ENCODE results near the gene GNB5.
"Not testable (repeated sequence)": the region's sequence is repeated elsewhere in the genome, so short reads cannot be mapped to it uniquely, and the experiment has no call there.

Gene GNB5

DNA sequence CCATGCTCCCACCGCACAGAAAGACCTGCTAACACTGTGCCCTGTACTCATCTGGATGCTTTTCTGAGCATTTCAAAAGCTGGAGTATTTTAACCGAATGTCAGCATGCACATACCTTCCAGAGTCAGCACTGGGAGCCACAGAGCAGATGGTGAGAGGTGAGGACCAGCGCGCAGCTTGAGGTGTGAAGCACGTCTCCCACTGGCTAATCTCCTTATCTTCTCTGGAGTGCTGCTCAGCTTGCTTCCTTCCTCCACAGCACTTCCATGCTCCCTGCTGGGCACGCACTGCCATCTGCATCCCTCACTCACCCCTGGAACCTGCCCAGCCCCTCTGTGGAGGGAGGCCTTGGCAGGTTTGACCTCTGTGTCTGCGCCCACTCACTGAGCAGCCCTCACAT lies at the start of gene GNB5:
TSS of gene GNB5 (minus strand) at position 186 of the 400 bp plus-strand sequence. CDS start 6,716 bp downstream, outside the sequence.
- no peak for DNase-seq

DNA sequence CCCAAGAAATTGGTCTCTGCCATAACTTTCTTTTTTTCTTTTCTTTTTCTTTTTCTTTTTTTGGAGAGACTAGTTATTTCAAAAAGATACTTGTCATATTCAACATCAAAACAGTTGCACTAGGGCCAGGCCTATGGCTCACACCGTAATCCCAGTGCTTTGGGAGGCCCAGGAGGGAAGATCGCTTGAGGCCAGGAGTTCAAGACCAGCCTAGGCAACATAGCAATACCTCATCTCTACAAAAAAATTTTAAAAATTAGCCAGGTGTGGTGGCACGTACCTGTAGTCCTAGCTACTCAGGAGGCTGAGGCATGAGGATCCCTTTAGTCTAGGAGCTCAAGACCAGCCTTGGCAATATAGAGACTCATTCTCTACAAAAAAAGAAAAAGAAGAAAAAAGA lies 49.0 kb upstream of the GNB5 start:
- no peak for DNase-seq

DNA sequence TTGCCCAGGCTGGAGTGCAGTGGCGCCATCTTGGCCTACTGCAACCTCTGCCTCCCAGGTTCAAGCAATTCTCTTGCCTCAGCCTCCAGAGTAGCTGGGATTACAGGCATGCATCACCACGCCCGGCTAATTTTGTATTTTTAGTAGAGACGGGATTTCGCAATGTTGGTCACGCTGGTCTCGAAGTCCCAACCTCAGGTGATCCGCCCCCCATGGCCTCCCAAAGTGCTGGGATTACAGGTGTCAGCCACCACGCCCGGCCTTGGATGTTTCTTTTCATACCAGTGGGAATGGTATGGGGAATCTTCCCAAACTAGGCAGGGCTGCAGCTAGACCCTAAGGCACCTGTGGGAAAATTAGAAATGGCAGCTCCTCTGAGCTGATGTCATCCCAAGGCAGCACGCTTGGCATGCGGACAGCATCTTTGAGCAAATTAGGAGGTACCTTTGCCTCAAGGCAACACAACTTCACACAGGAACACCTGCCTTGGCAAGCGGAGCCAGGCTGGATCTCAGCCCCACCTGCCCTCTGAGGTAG lies 47.9 kb upstream of the GNB5 start:
- DNase-seq, result not testable (repeated sequence)

DNA sequence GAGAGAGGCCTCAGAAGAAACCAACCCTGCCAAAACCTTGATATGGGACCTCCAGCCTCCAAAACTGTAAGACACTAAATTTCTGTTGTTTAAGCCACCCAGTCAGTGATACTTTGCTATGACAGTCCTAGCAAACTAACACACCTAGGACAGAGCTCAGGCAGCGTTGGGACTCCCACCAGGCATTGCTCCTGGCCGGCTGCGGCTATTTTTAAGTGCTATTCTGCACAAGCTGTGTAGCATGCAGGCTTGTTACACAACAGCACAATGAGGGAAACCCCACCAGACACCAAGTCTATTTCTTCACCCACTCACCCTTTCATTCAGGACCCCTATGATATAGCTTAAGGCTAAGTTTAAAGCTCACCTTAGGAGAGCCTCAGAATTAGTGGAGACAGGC lies 47.0 kb upstream of the GNB5 start:
- DNase-seq, result no peak

DNA sequence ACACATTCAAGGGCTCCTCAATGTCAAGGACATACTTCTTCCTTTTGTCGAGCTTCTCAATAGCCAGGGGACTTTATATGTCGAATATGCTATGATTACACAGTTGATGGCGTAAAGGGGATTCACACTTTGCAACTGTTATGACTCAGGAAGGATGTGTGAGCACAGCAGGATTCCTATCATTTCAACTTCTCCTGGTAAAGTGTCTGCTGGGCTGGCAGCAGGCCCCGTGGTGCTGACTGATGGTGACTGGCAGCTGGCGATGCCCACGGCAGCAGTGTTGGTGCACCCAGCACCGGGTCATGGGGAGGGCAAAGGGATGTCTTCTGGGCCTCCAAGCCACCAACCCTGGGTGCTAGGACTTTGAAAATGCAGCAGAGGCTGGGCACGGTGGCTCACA lies 44.8 kb upstream of the GNB5 start:
- DNase-seq, result no peak

DNA sequence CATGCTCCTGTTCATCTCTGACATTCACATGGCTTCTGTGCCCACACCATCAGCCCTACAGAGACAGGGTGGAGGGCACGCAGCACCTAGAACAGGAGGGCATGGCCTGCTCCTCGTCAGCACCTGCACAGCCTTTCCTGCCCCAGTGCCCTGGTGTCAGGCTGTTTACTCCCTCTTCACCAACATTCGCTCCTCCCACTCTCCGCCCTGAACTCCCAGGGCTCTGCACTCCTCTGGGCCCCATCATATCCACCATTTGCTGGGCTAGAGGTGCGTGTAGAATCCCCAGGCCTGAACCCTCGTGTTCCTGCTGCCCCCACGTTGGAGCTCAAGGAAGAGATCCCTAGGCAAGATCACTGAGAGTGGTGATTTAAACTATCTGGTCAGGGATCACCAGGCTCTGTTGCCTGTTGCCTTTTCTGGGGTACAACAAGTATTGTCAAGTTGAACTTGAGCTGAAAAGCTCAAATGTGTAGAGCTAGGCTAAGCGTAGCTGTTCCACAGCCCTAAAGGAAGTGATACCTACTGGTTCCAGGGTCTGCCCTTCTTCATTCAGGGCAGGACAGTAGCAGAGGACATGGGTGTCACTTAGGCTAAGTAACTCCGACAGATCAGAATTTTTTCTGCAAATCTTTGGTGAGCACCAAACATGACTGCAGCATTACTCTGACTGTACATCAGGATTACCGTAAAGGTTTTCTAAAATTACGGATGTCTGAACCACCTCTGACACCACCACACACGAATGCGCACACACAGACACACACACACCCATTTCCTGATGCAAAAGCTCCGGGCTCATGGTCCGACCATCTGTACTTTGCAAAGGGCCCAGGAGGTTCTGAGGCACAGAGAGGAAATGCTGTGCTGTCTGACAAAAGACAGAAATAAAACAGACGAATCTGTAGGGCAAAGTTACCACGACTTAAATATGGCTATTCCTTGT lies 43.7 kb upstream of the GNB5 start:
- no peak for DNase-seq

DNA sequence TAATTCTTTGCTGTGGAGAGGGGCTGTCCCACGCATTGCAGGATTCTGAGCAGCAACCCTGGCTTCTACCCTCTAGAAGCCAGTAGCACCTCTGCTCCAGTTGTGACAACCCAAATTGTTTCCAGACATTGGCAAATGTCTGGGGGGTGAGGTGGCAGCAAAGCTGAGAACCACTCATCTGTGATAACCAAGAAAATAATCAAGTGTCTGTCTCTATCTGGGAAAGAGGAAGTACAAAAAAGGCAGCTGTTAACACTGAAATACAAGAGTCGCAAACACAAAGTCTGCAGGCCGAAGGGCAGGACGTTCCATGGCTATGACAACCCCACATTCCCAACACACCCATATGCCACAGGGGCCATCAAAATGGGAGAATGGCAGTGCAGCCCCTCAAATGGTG lies 42.2 kb upstream of the GNB5 start:
- no peak for DNase-seq

DNA sequence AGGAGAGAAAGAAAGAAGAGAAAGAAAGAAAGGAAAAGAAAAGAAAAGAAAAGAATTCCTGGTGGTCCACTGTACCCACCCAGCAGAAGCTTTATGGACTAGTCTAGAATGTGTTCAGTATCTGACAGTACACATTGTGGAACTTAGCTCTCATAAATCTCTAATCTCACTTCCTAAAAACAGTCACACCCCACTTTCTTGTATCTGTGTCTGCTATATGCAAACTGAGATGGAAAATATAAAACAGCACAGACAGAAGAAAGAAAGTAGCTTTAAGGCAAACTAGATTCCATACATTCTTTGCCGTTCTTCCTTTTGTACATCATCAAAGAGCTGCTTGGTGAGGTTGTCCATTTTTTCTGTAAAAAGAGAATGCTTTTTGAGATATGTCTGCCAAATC lies 41.1 kb upstream of the GNB5 start:
- no peak for DNase-seq

DNA sequence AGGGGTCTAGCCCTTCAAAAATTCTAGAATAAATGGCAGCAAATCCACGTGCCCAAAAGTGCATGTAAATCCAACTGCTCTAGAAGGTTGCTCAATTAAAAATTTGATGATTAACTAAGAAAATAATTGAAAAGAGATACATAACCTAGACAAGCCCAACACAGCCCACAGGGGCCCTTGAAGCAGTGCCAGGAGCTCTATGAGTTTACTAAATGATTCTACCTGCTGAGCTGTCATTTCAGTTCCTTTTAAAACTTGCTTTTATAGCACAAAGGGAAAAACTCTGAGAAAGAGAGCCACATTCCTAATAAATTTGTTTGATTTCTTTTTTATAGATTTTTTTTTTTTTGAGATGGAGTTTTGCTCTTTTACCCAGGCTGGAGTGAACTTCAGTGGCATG lies 38.9 kb upstream of the GNB5 start:
- DNase-seq, result no peak

DNA sequence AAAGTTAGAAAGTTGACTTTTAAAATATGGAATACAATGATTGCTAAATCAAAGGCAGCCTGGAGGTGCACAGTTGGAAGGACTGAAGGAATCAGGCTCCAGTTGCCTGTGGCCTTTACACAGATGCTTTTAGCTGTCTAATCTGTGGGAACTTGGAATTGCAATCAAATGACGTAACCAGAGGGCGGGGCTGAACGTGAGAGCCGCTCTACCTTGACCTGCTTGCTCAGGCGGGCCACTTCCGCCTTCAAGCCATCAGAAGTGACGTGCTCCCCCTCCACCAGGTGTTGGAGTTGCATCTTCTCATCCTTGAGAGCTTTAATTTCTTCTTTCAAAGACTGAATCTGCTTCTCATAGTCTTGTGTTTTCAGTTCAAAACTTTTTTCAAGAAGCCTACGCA lies 37.7 kb upstream of the GNB5 start:
- no peak for DNase-seq

DNA sequence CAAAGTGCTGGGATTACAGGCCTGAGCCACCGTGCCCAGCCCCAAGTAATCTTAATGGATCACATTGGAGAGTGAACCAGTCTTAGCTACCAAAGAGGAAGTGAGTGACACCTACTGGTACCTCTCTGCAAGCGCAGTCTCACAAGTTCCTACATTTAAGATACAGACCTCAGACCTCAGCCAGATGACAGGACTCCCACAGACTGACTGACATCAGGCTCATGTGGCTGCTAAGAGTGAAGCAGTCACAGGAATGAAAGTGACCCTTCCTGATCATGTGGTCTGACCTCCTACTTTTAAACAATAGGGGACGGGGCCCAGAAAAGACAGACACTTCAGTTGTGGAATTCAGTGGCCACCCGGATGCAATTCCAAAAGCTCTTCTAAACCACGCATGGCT lies 36.3 kb upstream of the GNB5 start:
- DNase-seq, result peak; percentile 65

DNA sequence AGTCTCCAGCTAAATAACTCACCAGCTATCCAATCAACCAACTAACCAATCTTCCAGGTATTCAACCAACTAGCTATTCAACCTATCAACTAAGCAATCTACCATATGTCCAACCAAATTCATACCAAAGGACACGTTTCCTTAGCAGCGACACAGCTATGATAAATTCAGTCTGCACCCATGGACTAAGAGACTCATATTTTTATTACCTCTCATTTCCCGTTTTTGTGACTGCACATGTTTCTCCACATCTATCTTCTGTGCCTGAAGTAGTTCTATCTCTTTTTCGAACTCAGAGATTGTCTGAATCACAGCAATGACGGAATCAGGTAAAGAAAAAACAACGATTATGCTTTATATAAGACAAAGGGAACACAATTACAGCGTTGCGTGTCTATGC lies 34.0 kb upstream of the GNB5 start:
- no peak for DNase-seq

DNA sequence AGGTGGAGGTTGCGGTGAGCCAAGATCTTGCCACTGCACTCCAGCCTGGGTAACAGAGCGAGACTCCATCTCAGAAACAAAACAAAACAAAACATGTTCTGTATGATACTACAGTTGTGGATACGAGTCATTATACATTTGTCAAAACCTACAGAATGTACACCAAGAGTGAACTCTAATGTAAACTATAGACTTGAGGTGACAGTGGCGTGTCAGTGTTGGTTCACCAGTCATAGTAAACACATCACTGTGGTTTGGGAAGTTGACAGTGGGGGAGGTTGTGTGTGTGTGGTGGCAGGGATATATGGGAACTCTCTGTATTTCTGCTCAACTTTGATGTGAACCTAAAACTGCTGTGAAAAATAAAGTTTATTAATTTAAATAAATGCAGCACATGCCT lies 33.0 kb upstream of the GNB5 start:
- no peak for DNase-seq

DNA sequence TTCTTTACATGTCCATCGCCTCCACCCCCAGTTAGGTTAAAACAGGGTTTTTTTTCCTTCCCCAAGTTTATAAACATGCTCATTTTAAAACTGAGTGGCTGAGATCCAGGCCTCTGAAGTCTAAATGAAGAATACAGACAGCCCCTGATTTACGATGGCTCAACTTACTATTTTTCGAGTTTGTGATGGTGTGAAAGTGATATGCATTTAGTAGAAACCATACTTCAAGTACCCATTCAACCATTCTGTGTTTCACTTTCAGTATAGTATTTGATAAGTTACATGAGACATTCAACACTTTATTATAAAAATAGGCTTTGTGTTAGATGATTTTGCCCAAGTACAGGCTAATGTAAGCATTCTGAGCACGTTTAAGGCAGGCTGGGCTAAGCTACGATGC lies 30.5 kb upstream of the GNB5 start:
- no peak for DNase-seq

DNA sequence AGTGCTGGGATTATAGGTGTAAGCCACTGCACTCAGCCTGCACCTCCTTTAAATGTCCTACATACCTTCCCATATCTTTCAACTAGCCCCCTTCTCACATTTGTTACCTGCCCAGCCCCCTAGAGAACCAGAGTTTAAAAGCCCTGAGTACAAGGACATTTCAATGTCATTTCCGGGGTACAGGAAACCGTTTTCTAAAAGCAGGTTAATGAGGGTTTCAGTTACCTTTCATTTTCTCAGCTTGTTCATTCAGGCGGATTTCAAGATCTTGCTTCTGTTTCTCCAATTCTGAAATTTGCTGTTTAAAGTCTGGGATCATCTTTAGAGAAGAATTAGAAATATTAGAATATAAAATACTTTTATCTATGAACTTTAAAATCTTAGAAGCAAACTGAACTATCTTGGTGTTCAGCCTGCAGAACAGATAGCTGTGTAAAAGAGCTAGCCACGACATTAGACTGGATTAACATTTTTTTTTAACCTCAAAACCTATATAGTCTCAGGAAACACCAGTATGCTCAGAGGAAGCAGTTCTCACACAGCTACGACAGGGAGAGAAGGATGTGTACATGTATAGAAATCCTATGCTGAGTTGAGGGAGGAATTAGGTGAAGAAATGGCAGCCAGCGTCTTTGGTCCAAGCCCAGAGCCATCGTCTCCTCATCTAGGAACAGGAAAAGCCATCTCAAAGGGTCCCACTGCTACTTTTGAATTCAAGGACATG lies 29.9 kb upstream of the GNB5 start:
- no peak for DNase-seq

DNA sequence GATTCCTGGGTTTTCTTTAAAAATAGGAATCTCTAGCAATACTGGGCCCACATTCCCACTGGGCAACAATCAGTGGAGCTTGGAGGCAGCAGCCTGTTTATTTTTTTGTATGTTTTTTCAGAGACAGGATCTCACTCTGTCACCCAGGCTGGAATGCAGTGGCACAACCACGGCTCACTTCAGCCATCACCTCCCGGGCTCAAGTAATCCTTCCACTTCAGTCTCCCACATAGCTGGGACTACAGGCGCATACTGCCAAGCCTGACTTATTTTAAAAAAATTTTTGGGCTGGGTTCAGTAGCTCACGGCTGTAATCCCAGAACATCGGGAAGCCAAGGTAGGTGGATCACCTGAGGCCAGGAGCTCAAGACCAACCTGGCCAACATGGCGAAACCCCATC lies 29.1 kb upstream of the GNB5 start:
- no peak for DNase-seq

DNA sequence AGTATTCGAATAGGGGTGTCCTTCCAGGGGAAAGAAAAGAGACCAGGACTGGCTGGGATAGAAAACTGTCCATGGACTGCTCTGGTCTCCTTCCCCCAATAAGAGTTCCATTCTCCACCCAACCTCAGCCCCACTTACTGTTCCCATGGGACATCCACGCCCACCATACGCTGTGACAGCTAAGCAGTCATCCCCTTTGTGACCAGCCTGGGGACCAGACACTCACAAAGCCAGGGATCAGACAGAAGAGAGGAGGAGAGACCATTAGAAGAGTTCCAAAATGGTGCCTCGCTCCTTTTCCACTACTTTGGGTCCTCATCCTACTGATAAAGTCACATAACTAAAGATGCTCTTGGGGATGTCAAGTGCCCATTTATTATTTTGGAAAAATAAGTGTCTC lies 27.6 kb upstream of the GNB5 start:
- no peak for DNase-seq

DNA sequence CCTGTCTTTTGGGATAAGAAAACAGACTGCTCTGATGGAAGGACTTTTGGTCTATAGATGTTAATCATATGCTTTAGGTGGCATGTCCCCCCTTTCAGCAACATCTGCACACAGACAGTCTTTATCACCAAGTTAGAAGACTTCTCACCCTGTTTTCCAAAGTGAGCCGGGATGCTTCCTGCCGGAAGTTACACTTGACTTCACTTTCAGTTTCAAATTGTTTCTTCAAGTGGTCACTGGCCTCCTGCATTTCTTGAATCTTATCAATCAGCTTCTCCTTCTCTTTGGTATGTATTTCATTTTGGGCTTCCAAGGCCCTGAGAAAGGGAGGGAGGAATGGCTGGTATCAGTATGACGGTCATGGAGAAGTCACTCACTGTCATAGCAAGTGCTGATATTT lies 27.2 kb upstream of the GNB5 start:
- no peak for DNase-seq

DNA sequence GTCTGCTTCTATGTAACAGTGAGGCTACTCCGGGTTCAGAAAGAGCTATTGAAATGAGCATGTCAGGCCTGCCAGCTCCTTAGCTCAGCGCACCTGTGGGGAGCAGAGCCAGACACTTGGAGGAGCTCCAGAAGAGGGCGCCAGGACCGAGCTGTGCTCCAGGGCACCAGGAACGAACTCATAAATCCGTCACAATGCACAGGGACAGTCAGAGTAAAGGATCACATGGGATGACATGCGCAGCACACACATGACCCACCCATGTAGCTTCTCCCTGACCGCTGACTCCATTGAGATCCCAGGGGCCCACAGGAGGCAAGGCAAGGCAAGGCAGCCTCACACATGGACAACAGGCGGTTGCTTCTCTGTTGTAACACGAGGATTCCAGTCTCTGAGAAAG lies 26.0 kb upstream of the GNB5 start:
- no peak for DNase-seq

DNA sequence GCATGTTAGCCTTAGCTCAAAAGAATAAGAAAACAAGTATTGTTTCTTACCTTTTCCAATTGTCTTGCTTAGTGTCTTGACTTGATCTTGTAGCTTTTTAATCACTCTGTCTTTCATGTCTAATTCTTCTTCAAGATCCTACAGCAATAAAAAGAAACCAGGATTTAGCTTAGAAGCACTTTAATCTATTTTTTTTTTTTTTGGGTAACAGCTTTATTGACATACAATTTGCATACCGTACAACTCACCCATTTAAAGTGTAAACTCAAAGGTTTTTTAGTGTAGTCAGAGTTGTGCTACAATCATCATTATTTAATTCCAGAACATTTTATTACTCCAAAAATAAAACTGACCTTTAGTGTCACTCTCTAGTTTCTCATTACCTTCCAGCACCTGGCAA lies 23.4 kb upstream of the GNB5 start:
- no peak for DNase-seq

DNA sequence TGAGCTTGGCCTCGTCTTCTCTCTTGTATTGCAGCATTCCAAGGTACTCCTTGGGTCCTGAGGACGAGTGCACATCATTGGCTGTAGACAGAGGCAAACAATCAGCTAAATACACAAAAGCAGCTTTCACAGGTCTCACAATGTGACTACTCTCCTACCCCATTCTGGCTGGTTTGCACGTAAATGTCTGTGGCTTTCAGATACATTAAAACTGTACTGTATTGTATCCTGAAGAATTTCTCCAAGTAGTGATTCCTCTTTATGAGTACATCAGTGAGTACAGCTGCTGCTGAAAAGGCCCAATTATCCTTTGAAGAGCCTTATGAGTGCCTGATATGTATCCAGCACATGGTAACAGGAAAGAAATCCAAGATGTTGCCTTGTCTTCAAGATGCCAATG lies 22.0 kb upstream of the GNB5 start:
- DNase-seq, result no peak

DNA sequence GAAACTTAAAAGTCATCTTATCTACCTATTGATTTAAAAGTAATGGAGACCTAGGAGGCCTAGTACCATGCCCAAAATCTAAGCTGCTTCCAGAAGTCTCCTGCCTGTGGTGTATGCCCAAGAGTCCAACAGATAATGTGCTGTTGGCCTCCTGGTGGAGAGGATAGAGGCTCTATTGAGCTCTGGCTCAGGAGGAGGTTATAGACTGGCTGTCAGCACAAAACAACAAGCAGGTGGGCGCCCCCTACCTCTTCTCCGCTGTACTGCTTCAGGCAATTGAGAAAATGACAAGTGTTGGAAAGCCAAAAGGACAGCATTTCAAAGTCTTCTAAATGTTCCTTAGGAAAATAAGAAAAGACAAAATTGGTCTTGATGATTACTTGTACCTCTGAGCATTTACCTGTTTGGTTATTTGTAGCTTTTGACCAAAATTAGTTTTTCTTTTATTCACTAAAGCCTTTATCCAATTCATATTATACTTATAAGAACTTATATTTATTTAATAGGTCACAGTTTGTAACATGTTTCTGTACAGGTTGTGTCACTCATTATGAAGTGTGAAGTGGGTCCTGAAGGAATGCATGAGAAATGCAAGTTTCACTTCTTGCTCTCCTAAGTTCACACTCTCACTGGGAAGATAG lies 17.2 kb upstream of the GNB5 start:
- peak; percentile 49 for DNase-seq

DNA sequence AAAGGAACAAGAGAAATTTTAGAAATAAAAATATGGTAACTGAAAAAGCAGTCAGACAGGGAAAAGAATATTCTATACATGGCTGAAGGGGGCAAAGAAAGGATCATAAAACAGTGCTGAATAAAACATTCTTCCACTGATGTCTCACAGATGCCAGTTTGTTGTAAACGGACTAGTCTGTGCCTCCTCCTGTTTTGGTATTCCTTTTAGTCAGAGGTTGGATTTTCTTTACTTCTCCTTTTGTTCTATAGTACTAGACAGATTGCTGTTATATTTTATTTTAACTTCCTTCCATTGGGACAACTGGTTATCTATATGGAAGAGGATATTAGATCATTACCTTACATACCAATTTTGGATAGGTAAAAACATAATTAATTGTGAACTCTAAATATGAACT lies 16.0 kb upstream of the GNB5 start:
- no peak for DNase-seq

DNA sequence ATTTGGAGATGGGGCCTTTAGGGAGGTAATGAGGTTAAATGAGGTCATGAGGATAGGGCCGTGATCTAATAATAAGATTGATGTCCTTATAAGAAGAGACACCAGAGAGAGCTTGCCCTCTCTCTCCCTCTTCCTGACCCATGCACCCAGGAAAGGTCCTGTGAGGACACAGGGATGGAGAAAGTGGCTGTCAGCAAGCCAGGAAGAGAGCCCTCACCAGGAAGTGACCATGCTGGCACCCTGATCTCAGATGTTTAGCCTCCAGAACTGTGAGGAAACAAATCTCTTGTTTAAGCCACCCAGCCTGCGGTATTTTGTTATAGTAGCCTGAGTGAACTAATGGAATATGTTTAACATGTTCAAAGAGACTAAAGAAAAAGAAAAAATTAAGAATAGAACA lies 15.3 kb upstream of the GNB5 start:
- no peak for DNase-seq

Measured in retina (tissue), 1 donor.